Measurements from ENCODE around the gene RPS19BP1.

The RPS19BP1 gene

GRCh38 chr22:39558950-39559349 is 26.4 kb upstream of the RPS19BP1 start:
- DNase-seq: no peak

DNA sequence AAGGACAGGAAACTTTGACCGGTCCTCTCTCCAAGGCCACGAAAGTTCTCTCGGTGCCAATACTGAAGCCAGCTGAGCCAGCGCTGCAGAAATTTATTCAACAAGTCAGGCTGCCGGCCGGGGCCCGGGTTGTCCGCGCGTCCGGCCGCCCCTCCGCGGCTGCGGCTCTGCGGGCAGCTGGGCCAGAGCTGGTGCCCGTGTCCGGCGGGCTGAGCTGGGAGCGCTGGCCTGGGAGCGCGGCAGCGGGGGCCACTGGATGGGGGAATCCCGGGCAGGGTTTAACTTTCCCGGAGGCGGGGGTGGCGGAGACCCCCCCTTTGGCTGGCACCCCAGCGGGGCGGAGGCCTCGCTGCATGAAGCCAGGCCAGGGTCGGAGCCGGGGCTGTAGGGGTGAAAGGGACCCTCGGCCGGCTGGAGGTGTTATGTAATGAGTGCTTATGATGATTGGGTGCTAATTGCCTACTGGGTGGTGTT is 25.7 kb upstream of the RPS19BP1 start:
- no peak for DNase-seq

- no peak for DNase-seq
Measured at GRCh38 chr22:39556970-39557841, 24.7 kb upstream of the RPS19BP1 start.

GRCh38 chr22:39554151-39554550 is 21.6 kb upstream of the RPS19BP1 start:
- no peak for DNase-seq

DNA sequence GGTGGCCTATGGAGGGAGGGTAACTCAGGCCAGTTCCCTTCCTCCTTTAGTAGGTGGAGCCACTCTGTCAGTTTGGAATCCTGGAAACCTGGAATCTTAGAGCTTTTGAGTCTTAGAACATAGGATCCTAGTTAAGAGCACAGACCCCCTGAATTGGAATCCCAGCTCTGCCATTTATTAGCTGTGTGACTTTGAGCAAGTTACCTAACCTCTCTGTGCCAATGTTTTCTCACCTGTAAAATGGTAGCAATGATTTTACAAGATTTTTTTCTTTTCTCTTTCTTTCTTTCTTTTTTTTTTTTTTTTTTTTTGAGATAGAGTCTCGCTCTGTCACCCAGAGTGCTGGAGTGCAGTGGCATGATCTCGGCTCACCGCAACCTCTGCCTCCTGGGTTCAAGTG is 20.9 kb upstream of the RPS19BP1 start:
- DNase-seq: no peak

- DNase-seq: no peak
Measured at GRCh38 chr22:39547587-39547947, 15.0 kb upstream of the RPS19BP1 start.

GRCh38 chr22:39546889-39547586 is 14.5 kb upstream of the RPS19BP1 start:
- no peak for DNase-seq

GRCh38 chr22:39545386-39546365 is 13.1 kb upstream of the RPS19BP1 start:
- no peak for DNase-seq

GRCh38 chr22:39543095-39543494 is 10.5 kb upstream of the RPS19BP1 start:
- DNase-seq: no peak

GRCh38 chr22:39537975-39538374 is 5.4 kb upstream of the RPS19BP1 start:
- DNase-seq: no peak

DNA sequence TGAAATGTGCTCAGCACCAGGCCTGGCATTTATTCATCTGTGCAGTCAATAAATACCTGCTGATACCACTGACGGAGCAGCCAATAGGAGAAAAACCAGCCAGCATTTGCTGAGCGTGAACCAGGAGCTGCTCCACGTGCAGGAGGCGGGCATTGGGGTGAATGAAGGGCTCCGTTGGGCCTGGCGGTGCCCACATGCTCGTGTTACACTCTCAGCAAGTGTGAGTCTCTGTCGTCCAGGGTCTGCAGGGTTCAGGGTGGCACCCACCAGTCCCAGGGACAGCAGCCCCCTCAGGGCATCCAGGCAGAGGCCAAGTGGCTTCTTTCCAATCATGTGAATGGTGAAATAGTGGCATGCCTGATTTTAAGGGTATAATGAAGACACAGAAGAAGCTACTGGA is 4.2 kb upstream of the RPS19BP1 start:
- no peak for DNase-seq

DNA sequence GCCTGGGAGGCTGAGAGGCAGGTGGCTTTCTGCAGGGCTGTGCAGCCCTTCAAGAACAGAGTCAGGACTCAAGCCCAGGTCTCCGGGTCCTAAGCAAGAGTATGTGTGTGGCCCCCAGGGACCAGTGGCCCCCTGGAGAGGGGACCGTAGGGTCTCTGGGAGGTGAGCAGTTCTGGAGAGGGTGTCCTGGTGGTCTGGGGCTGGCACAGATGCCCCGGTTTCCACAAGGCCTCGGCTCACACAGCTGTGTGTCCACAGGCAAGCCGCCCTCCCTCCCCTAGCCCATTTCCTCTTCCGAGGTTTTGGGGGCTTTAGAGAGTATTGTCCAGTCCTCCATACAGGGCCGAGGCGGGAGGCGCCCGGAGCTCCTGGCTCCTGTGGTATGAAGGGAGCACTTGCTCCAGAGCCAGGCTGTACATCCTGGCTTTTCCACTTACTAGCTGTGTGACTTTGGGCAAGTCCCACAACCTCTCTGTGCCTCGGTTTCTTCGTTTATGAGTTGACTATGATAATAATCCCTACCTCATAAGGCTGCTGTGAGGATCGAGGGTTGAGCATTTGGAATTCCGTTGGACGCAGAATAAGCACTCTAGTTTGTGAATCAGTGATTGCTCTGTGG is 3.4 kb upstream of the RPS19BP1 start:
- DNase-seq: no peak

GRCh38 chr22:39535357-39535725 is 2.8 kb upstream of the RPS19BP1 start:
- DNase-seq: no peak

GRCh38 chr22:39534591-39535356 is 2.2 kb upstream of the RPS19BP1 start:
- DNase-seq: peak; percentile 72

DNA sequence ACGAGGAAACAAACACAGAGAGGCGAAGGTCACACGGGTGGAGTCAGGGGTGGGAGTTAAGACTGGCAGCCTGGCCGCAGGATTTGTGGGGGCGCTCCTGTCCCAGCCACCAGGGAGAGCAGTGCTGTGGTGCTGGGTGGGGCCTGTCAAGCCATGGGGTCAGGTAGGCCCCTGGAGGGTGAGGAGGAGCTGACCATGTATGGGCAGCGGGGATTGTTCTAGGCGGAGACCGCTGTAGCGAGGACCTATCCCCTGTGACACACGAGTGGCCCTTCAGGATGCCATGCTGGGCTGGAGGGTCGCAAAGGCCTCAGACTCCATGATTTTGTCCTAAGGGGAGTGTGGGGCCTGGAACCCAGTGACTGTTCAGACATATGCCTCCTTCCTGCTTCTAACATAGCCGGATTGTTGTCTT is 1.6 kb upstream of the RPS19BP1 start:
- no peak for DNase-seq

- DNase-seq: peak; percentile 59
Measured at GRCh38 chr22:39530692-39531331, 1.7 kb downstream of the RPS19BP1 start.

DNA sequence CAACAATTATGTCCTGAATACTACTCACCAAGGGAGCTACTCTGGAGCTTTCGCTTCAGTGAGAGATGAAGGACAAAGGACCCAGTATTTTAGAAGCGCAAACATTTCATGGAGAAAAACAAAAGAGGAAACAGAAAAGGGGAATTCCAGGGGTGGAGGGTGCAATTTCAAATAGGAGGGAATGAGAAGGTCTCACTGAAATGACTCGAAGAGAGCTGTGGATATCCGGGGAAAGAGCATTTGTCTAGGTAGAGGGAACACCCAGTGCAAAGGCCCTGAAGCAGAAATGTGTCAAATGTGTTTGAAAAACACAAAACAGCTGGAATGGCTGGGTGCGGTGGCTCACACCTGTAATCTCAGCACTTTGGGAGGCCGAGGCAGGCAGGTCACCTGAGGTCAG is 2.4 kb downstream of the RPS19BP1 start:
- no peak for DNase-seq

- DNase-seq: no peak
Measured at GRCh38 chr22:39529487-39529851, 3.1 kb downstream of the RPS19BP1 start.

- DNase-seq: peak; percentile 84
Measured at GRCh38 chr22:39528681-39529486, 3.7 kb downstream of the RPS19BP1 start.

DNA sequence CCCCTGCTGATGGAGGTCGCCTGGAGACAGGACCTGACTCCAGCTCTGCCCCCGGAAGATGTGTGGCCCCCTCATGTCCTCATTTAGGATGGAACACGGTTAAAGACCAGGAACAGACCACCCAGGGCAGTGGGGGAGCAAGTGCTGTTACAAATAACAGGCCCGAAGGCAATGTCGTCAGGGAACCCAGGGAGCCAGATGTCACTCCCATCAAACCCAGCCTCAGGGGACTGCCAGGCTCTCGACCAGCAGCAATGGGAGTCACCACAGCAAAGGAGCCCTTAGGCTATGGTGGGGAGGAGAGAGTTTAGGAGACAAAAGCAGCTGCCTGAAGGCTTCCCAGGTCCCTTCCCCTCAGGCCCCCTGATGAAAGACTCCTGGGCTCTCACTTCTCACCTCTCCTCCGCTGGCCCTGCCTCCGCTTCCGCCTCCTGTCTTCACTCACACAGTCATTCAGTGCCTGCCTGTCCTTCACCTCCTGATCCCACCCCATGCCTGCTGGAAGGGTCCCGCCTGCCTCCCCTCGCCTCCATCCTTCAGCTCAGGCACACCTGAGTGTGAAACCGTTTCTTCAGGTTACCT is 4.4 kb downstream of the RPS19BP1 start:
- DNase-seq: no peak
